Adrenal gland (tissue), 5 donors: Measurements from ENCODE around the gene KLHL29.

ENCODE experiments used
- CTCF ChIP-seq, 6 experiments: fragments of 450-650 bp in 4 of 6; fragments of 200-600 bp in 2 of 6; sonication (generic) in 1 of 6; IDR thresholded peaks; 1 replicate in 5 of 6; 2 replicates in 1 of 6; pipeline versions ENCODE4 v1.5.1 to v1.8.0; 2016 to 2021; ENCODE audit warnings: antibody characterized with exemption in 6 of 6, mild to moderate bottlenecking in 2 of 6, moderate library complexity in 1 of 6
- POLR2A ChIP-seq, 2 donors: fragments of 450-650 bp; IDR thresholded peaks; one replicate each; pipeline ENCODE4 v1.6.1; 2017; ENCODE audit warnings: antibody characterized with exemption in 2 of 2, mild to moderate bottlenecking in 2 of 2, moderate library complexity in 1 of 2
- donor health status: DM: no; HTN: no; CAD: no.

- no peak for TF ChIP-seq CTCF (IDR thresholded peaks at IDR 0.05)
- no peak for TF ChIP-seq POLR2A (IDR thresholded peaks at IDR 0.05)
These were observed 203.1 kb downstream of the KLHL29 start for GRCh38 chr2:23588106-23588505.
